ENCODE measurements around the gene TLE1.
"Not testable (repeated sequence)": the region's sequence is repeated elsewhere in the genome, so short reads cannot be mapped to it uniquely, and the experiment has no call there.

TLE1 gene

DNA sequence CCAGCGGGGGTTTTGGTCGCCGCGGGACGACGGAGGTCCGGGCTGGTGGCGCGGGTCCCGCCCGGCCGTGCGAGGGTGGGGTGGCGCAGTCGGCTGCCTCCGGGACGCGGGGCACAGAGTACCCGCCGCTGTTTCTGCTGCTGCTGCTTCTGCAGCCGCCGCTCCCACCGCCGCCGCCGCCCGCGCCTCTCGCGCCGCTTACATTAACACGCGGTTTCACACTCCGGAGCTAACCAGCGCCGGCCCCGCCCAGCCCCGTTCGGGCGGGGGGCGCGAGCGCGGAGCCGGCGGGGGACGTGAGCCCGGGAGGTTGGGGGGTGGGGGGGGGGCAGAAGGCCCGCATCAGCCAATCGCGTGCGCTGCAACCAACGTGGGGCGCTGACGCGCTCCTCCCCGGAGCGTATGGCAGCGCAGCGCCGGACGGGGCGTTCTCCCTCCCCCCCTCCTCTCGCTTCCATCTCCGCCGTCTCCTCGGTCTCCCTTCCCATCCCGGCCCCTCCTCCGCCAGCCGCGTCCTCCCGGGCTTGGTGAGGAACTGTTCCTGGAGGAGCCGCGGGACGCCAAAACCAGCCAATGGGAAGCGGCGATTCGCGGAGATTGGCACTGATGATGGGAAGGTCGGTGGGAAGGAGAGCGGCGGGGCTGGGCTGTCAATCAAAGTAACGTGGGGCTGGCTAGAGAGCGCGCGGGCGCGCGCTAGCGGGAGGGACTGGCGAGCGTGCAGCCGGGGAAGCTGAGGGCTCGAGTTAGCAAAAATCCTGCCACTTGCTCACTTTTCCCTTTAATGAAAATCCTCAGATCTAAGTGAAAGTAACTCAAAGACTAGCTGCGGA lies at the start of gene TLE1:
TSS of gene TLE1 (minus strand) at position 205 of the 833 bp plus-strand sequence. CDS start 1,307 bp downstream, outside the sequence.
- peak; percentile 45 to 64 (median 59) for DNase-seq (ENCODE audit: low read depth in 2 of 3, low spot score in 1 of 3)

DNA sequence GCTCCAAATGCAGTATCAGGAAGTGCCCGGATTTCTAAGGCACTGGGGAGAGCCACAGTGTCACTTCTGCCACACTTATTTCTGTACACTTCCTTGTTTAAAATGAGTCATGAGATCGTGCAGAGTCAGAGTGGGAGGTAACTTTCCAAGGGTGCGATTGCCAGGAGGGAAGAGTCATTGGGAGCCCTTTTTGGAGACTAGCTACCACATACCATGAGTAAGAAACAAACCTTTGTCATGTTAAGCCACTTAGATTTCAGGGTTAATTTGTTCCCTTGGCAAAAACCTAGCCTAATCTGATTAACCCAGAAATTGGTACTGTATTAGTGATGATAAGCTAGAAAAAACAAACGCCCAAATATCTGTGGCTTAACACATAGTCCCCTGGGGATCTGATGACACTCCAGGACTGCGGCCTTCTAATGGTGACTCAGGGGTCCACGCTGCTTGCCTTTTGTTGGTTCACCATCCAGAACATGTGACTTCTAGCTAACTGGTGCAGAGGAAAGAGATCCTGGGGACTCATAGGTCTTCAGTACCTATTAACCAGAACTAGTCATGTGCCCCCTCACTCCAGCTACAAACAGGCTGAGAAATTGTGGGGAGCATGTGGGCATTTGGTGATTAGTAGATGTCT lies 48.6 kb upstream of the TLE1 start:
- DNase-seq (ENCODE audit: low read depth in 2 of 3, low spot score in 1 of 3), result no peak

DNA sequence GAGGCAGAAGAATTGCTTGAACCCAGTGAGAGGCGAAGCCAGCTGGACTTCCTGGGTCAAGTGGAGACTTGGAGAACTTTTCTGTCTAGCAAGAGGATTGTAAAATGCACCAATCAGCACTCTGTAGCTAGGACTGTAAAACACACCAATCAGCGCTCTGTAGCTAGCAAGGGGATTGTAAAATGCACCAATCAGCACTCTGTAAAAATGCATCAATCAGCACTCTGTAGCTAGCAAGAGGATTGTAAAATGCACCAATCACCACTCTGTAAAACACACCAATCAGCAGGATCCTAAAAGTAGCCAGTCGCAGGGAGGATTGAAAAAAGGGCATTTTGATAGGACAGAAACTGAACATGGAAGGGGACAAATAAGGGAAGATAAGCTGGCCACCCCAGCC lies 41.2 kb upstream of the TLE1 start:
- DNase-seq (ENCODE audit: low read depth in 2 of 3, low spot score in 1 of 3), result not testable (repeated sequence)

DNA sequence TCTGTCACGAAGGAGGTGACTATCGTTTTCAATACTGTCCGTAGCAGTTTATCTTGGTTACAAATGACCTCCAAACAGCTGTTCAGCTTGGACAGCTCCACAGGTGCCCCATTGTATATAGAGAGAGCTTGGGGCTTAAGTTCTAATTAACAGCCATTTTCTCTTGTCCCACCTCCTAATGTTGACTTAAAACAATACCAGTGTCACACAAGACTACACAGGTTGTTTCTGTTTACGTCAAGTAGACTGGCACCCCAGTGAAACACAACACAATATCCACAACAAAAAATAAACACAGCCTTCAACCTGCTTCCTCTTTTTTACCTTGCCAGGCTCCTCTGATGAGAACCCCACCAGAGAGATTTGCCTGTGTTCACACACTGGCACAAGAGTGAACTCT lies 39.8 kb upstream of the TLE1 start:
- DNase-seq (ENCODE audit: low read depth in 2 of 3, low spot score in 1 of 3), result no peak

DNA sequence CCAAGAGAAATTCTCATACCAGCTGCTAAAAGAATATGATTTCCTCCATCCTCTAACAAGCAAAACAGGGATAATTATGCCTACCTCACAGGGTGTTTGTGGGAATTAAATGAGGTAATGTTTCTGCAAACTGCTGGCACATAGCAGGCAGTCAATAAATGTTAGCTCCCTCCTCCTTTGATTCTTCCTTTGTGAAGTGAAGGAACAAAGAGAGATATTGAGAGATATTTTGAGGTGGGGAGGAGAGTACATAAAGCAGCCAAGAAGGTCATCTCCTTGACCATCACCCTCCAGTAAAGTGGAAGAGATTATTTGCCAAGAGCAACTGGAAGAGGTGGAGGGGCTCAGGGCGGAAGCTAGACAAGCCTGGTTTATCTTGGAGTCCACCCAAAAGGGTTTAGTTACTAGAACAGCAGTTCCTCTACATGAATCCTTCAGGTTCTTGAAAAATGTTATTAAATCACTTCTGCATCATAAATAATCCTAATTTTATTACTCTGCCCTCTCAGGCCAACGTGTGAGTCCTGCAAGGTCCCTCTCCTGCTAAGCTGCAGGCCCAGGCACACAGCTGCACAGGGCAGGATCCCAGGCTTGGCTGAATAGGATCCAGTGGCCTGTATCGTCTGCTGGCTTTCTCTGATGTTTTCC lies 35.0 kb upstream of the TLE1 start:
- no peak for DNase-seq (ENCODE audit: low read depth in 2 of 3, low spot score in 1 of 3)

DNA sequence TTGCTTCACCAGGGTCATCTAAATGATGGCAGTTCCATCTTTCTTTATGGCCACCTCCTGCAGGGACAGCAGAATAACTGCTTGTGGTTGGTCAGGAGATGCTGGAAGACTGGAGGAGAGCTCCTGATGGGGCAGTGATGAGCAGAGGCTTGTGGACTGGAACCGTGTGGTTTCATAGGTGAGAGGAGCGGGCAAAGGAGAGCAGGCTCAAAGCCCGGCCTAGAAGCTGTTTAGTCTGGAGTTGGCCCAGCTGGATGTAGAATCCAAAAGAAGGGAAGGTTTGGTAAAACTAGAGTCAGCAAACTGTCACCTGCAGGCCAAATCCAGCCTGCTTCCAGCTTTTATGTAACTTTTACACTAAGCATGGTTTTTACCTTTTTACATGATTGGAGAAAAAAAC lies 32.9 kb upstream of the TLE1 start:
- DNase-seq (ENCODE audit: low read depth in 2 of 3, low spot score in 1 of 3), result no peak

DNA sequence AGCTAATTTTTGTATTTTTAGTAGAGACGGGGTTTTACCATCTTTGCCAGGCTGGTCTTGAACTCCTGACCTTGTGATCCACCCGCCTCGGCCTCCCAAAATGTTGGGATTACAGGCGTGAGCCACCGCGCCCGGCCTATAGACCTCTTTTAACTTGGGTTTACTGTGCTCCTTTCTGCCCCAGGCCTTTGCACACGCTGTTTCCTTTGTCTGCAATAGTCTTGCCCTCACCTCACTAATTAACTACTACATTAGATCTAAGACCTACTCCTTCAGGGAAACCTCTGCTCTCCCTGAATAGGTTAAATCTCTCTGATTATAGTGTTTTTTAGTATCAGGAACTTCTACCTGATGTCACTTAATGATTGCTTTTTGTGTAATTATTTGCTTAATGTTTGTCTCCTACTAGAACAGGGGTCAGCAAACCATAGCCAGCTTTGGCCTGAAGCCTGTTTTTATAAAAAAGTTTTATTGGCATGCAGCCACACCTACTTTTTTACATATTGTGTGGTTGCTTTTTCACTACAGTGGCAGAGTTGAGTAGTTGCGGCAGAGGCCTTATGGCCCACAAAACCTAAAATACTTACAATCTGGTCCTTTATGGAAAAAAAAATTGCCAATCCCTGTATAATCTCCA lies 31.2 kb upstream of the TLE1 start:
- DNase-seq (ENCODE audit: low read depth in 2 of 3, low spot score in 1 of 3), result no peak

DNA sequence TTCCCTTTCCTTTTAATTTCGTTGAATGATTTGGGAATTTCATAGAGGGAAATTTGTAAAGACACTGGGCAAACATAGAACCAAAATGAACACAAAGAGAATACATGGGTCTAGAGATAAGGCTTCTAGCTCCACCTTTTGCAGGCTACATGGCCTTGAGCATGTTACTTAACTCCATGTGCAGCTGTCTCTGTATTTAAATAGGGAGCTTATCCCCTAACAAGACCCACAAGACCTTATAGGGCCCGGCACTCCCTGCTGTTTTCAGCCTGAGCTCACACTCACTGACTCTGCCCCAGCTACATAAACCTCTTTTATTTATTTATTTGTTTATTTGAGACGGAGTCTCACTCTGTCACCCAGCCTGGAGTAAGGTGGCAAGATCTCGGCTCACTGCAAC lies 30.6 kb upstream of the TLE1 start:
- no peak for DNase-seq (ENCODE audit: low read depth in 2 of 3, low spot score in 1 of 3)

DNA sequence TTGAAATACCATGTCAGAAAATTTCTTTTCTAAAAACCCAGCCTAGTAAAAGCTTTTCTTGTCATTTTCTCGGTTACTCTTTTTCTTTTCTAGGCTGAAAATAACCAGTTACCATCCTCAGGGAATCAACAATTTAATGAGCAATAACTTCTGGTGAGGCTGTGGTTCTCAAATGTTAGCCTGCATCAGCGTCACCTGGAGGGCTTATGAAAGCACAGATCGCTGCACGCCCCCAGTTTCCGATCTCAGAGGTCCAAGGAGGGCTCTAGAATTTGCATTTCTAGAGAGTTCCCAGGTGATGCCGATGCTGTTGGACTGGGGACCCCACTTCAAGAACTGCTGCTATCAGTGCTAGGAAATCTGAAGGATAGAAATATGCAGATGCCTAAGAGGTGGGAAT lies 28.9 kb upstream of the TLE1 start:
- no peak for DNase-seq (ENCODE audit: low read depth in 2 of 3, low spot score in 1 of 3)

DNA sequence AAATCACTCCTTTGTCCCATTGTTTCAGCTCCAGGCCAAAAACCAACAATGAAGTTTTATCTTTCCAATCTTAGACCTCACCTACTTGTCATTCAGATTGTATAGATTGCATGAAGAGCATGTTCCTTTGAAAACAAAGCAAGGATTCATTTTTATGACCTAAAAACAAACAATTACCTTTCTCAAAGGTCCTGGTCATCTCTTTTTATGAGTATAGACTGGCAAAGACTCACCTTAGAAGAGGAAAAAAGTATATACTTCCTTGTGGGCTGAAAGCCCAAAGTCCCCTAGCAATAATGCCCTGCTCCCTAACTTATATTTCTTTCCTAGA lies 28.4 kb upstream of the TLE1 start:
- no peak for DNase-seq (ENCODE audit: low read depth in 2 of 3, low spot score in 1 of 3)

DNA sequence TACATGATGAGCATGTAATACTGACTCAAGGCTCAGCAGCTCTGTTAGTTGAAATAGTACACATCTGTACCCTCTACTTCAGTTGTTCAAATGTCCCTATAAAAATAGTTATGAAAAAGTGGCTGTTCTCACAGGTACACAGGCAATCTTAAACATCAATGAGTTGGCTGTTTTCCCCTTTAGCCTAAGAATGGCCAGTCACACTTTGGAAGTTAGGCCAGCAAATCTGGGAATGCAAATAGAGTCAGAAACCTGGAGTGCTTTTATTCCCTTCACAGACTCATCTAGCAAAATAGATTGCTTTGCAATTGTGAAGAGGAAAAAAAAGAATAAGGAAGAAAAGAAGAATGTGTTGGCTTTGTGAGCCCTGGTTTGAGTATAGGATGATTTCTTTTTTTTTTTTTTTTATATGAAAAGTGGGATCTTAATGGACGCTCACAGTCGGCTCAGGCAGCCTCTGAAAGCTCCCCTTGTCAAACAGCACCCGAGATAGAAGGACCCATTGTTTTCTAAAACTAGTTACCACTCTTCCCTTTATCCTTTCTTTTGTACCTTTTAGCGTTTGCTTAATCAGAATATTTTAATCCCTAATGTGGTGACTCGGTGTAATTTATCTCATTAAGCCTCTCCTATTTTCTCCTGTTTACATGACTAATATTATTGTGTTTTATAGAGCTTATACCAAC lies 27.9 kb upstream of the TLE1 start:
- no peak for DNase-seq (ENCODE audit: low read depth in 2 of 3, low spot score in 1 of 3)

DNA sequence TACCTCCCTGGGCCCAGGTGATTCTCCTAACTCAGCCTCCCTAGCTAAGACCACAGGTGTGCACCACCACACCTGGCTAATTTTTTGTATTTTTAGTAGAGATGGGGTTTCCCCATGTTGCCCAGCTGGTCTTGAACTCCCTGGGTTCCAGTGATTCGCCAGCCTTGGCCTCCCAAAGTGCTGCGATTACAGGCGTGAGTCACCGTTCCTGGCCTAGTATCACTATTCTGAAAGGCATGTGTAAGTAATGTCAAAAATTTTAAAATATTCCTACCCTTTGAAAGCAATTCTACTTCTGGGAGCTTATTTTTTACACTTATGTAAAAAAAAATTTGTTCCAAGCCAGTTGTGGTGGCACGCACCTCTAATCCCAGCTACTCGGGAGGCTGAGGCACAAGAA lies 27.1 kb upstream of the TLE1 start:
- DNase-seq (ENCODE audit: low read depth in 2 of 3, low spot score in 1 of 3), result no peak

DNA sequence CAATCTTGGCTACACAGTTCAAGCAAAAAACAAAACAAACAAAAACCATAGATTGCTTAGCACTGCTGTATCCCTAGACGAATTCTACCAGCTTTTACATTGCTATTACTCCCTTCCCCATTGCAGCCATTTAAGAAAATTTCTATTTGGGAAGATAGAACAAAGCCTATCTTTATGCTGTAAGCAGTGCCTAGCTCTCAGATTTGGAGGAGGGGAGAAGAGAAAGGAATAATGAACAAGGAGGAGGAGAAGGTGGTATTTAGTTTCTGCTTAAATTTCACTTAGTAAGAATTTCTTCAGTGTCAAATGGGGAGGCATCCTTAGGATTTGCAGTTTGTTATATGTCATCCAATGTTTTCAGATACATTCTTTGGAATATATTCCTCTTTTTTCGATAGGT lies 16.2 kb upstream of the TLE1 start:
- no peak for DNase-seq (ENCODE audit: low read depth in 2 of 3, low spot score in 1 of 3)

DNA sequence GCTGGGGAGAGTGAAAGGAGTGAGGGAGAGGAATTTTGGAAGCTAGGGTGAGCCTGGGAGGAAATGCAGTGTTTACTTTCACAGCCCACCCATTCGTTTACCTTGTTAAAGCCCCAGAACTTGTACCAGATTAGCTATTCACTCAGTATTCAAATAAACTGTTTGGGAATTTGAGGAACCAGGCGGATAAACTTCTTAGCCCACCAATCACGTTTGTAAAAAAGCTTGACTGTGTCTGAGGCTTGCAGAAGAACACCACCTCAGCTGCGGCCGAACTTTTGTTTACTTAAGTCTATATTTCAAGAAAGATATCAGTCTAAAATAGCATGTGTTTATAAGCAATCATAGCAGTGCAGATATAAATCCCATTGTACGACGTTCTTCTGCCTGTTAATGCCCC lies 5.2 kb upstream of the TLE1 start:
- no peak for DNase-seq (ENCODE audit: low read depth in 2 of 3, low spot score in 1 of 3)

DNA sequence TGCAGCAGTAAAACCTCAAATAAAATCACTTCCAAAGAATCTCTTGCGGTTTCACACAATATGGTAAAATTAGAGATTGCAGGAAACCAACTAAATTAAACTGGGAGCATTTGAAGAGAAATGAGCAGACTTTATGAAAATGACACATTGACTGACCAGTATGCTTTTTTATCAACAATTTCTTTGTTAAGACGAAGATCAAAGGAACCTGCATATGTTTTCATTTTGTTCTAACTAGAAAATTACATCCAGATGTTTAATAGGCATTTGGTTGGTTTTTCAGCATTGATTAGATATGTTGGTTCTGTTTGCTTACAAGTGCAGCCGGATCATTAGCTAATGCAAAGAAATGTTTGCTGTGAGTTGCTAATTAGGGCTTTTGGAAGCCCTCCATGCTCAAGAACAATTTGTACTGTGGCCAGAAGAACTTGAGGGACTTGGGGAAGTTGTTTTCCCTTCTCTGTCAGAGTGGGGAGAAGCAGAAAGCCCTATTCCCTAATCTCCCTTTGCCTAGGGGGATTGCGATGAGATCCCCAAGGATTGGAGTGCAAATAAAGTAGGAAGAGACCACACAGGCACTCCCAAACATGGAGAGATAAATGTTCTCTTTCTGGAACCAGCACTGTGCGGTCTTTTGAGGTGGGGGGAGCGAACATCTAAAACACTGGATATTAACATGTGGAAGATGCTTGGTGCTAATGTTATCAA lies 4.5 kb upstream of the TLE1 start:
- no peak for DNase-seq (ENCODE audit: low read depth in 2 of 3, low spot score in 1 of 3)

DNA sequence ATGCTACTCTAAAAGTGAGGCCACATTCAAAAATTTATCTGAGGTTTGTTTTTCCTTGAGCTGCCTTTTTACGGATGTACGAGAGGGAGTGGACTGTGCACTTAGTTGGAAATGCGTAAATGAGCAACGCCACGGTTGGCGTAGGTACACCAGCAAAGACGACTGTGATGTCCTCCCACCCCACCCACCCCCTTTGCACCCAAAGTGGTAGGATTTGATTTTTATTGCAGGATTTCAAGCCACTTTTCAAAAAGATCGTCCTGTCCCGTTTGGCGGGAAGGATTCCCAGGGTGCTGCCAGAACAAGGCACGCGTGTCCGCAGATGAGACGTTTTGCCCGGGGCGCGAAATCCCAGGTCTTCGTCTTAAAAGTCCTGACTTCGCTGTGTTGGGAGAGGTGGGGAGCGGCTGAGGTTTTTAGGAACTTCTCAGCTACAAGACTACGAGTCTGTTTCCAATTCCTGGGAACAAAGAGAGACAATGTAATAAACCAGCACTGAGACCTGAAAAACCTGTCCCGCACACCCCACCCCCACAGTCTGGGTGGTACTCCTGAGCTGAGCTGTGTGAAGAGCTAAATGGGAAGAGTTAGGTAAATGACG lies 1.0 kb upstream of the TLE1 start:
- DNase-seq (ENCODE audit: low read depth in 2 of 3, low spot score in 1 of 3), result no peak

DNA sequence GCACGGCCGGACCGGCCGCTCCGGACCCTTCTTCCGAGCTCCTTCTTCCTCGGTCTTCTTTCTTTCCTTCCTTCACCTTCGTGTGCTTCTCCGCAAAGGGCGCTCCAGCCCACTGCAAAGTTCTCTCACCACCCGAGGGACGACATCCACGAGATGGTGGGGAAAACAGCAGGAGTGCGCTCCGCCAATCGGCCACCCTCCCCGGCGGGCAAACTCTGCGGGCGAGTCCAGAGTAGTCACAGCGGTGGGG lies 329 bp downstream of the TLE1 start:
- not testable (repeated sequence) for DNase-seq (ENCODE audit: low read depth in 2 of 3, low spot score in 1 of 3)

DNA sequence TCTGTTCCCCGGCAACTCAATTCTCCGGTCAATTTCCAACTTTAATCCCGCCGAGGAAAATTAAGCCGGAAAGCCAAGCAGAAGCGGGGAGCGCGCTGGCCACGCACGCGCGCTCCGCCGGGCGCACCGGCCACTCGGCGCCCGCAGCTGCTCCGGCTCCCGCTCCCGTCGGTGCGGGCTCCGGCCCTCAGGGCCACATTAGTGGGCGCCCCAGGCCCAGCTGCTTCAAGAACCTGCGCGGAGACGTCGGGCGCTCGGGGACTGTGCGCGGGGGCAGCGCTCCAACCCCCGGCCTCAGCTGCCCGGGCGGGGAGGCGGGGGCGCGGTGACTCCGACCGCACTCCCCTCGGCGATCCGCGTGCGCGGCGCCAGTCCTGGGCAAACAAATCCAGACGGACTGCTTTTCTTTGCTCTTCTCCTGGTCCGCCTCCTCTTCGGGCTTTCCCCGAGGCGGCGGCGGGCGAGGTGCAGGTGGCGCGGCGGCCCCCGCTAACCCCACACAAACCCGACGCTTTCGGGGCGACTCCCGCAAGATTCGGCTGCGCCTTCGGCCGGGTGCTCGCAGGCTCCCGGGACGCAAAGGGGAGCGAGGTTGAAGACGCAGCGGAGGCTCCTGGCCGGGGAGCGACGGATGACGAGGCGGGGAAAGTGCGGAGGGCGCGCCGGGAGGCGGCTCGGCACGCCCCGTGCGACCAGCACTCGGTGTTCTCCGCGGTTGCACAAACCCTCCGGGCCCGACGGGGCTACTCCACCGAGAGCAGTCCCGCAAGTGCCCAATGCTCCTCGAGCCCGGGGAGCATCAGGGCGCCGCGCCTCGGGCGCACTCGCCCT lies 870 bp downstream of the TLE1 start:
- not testable (repeated sequence) for DNase-seq (ENCODE audit: low read depth in 2 of 3, low spot score in 1 of 3)

DNA sequence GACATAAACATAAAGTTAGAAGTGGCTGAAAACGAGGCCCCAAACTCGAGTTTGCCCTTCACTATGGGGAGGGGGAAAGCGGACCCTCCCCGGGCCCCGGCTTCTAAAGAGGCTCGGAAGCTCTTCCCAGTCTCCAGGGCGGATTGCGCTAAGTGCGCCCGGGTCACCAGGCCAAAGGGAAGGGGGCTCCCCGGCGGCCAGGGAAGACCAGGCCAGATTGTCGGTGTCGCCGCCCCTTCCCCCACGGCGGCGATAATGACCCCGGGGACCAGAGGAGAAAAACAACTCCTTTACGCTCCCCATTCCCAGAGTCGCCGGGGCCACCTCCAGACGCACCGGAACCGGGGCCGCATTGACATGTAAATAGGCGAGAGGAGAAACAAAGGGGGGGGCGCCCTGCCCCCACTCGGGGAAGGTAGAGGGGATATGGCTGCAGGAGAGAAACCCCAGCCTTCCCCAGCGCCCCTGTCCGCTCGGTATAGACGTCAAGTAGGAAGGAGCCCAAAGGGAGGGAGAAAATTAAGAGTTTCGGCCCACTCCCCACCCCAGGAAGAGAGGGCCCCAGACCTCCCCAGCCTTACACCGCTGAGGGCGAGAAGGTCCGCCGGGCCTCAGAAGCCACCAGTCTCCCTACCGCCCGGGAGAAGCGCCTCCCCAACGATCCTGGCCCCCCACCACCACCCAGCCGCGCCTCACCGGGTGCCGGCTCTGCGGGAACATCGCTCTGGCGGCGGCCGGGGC lies 1.7 kb downstream of the TLE1 start:
- DNase-seq (ENCODE audit: low read depth in 2 of 3, low spot score in 1 of 3), result no peak
